Liver (tissue), 9 donors: ENCODE data around the gene RILP. TPM values are rescaled to one million over a fixed set of nuclear protein-coding genes. Genes with fewer than 3 reads are reported as not detected.

ENCODE experiments used
- DNase-seq: peaks from one replicate; pipeline ENCODE4 v3.0.0-alpha.2; 2017; ENCODE audit warnings: low spot score
- H3K27ac ChIP-seq, 2 donors: one replicate each; pipeline ENCODE4 v1.7.0; 2013; ENCODE audit warnings: inconsistent platforms in 2 of 2, low read length in 2 of 2, control low read depth in 1 of 2, low read depth in 1 of 2, mild to moderate bottlenecking in 1 of 2
- H3K27me3 ChIP-seq, 4 donors: one replicate each; pipeline versions ENCODE4 v1.6.1 to v1.7.0; 2013; ENCODE audit warnings: low read length in 3 of 4, inconsistent platforms in 1 of 4, mild to moderate bottlenecking in 1 of 4, moderate library complexity in 1 of 4; ENCODE audit not compliant: control insufficient read depth in 4 of 4, insufficient read depth in 4 of 4
- H3K36me3 ChIP-seq, 4 donors: one replicate each; pipeline versions ENCODE4 v1.6.1 to v1.7.0; 2013; ENCODE audit warnings: low read length in 3 of 4, mild to moderate bottlenecking in 3 of 4, low read depth in 1 of 4, moderate library complexity in 1 of 4; ENCODE audit not compliant: control insufficient read depth in 4 of 4, insufficient read depth in 3 of 4
- H3K4me1 ChIP-seq, 4 donors: one replicate each; pipeline versions ENCODE4 v1.6.1 to v1.7.0; 2013; ENCODE audit warnings: low read length in 3 of 4, mild to moderate bottlenecking in 3 of 4, moderate library complexity in 1 of 4; ENCODE audit not compliant: control insufficient read depth in 4 of 4, insufficient read depth in 4 of 4
- H3K4me3 ChIP-seq, 3 donors: one replicate each; pipeline versions ENCODE4 v1.6.1 to v1.7.0; 2013; ENCODE audit warnings: low read length in 3 of 3, control low read depth in 1 of 3, low read depth in 1 of 3, mild to moderate bottlenecking in 1 of 3
- H3K9ac ChIP-seq, 2 donors: one replicate each; pipeline ENCODE4 v1.7.0; 2013; ENCODE audit warnings: low read length in 2 of 2, mild to moderate bottlenecking in 2 of 2, moderate library complexity in 2 of 2, control low read depth in 1 of 2, low read depth in 1 of 2
- H3K9me3 ChIP-seq, 4 donors: one replicate each; pipeline versions ENCODE4 v1.6.1 to v1.7.0; 2013; ENCODE audit warnings: low read length in 3 of 4; ENCODE audit not compliant: control insufficient read depth in 4 of 4
- CTCF ChIP-seq: fragments of 150-350 bp; IDR thresholded peaks from 2 replicates; pipeline ENCODE4 v1.5.1; 2017; ENCODE audit warnings: improper control_type of control experiment, low read depth, low read length; ENCODE audit not compliant: missing input control
- EGR1 ChIP-seq, 2 donors: IDR thresholded peaks; 2 replicates each; pipeline ENCODE4 v1.6.1; 2016 to 2018; ENCODE audit warnings: antibody characterized with exemption in 2 of 2, low read depth in 2 of 2
- FOXA1 ChIP-seq: IDR thresholded peaks from 2 replicates; pipeline ENCODE4 v1.6.1; 2016; ENCODE audit warnings: antibody characterized with exemption
- FOXA2 ChIP-seq: IDR thresholded peaks from 2 replicates; pipeline ENCODE4 v1.6.1; 2016; ENCODE audit warnings: antibody characterized with exemption
- GABPA ChIP-seq, 2 donors: IDR thresholded peaks in 1 of 2; conservative IDR thresholded peaks in 1 of 2; 2 replicates each; pipeline ENCODE4 v1.6.1; 2016; ENCODE audit warnings: antibody characterized with exemption in 2 of 2, mild to moderate bottlenecking in 1 of 2, moderate library complexity in 1 of 2
- HNF4A ChIP-seq, 2 donors: conservative IDR thresholded peaks; 2 replicates each; pipeline ENCODE4 v1.6.1; 2016; ENCODE audit warnings: antibody characterized with exemption in 2 of 2, mild to moderate bottlenecking in 2 of 2
- HNF4G ChIP-seq: IDR thresholded peaks from 2 replicates; pipeline ENCODE4 v1.6.1; 2016; ENCODE audit warnings: antibody characterized with exemption
- JUND ChIP-seq, 2 donors: IDR thresholded peaks; 2 replicates each; pipeline ENCODE4 v1.6.1; 2016; ENCODE audit warnings: antibody characterized with exemption in 2 of 2
- NR2F2 ChIP-seq: IDR thresholded peaks from 2 replicates; pipeline ENCODE4 v1.6.1; 2016; ENCODE audit warnings: antibody characterized with exemption
- RAD21 ChIP-seq, 2 donors: IDR thresholded peaks; 2 replicates each; pipeline ENCODE4 v1.6.1; 2016; ENCODE audit warnings: antibody characterized with exemption in 2 of 2, mild to moderate bottlenecking in 2 of 2
- RXRA ChIP-seq, 2 donors: IDR thresholded peaks; 2 replicates each; pipeline ENCODE4 v1.6.1; 2017 to 2018; ENCODE audit warnings: antibody characterized with exemption in 2 of 2, mild to moderate bottlenecking in 1 of 2
- SP1 ChIP-seq: IDR thresholded peaks from 2 replicates; pipeline ENCODE4 v1.6.1; 2018; ENCODE audit warnings: antibody characterized with exemption, mild to moderate bottlenecking
- TAF1 ChIP-seq: conservative IDR thresholded peaks from 2 replicates; pipeline ENCODE4 v1.6.1; 2016; ENCODE audit warnings: antibody characterized with exemption, mild to moderate bottlenecking
- YY1 ChIP-seq: IDR thresholded peaks from 2 replicates; pipeline ENCODE4 v1.6.1; 2016; ENCODE audit warnings: antibody characterized with exemption, mild to moderate bottlenecking
- WGBS: extraction: QIAGEN DNeasy Blood & Tissue Kit; methylation state at CpG from one replicate; pipeline ENCODE4 v1.1.7; 2013; 5-methylcytosine and 5-hydroxymethylcytosine counted together
- polyA plus RNA-seq, 2 donors: library from polyadenylated mRNA; stranded (reverse) in 1 of 2; unstranded in 1 of 2; fragments of 200-250 nt in 1 of 2; fragments of >200 nt in 1 of 2; fragmentation: Nextera tagmentation in 1 of 2; extraction: Ambion mirVana in 1 of 2; gene quantifications; one replicate each; pipeline versions ENCODE4 v1.2.1 to v1.2.3, GENCODE V29; 2013 to 2015
- total RNA-seq, 2 donors: library from RNA; depleted of rRNA; stranded (reverse); fragments of >200 nt; gene quantifications; one replicate each; pipeline ENCODE4 v1.2.3, GENCODE V29; 2014
- TF ChIP-seq, protein P1 (sequence below): IDR thresholded peaks from 2 replicates; pipeline ENCODE4 v1.6.1; 2016; ENCODE audit warnings: antibody characterized with exemption
- TF ChIP-seq, protein P2 (sequence below): IDR thresholded peaks from 2 replicates; pipeline ENCODE4 v1.6.1; 2016; ENCODE audit warnings: antibody characterized with exemption
- TF ChIP-seq, protein P3 (sequence below): IDR thresholded peaks from 2 replicates; pipeline ENCODE4 v1.6.1; 2016; ENCODE audit warnings: antibody characterized with exemption
- TF ChIP-seq, protein P4 (sequence below): IDR thresholded peaks from 2 replicates; pipeline ENCODE4 v1.6.1; 2016; ENCODE audit warnings: antibody characterized with exemption, mild to moderate bottlenecking
- donor health status: healthy.
- donor health status: healthy.
- donor health status: healthy.
- donor health status: healthy.
- donor health status: healthy.

The RILP gene
- total and polyA plus RNA-seq, 4 donors = 7.9 to 47.4 (median 22.5) TPM

GRCh38 chr17:1643293-1643998 lies 6.2 kb downstream of the RILP start:
- Histone ChIP-seq H3K9ac (no peak overlapping the region), H3K27me3 (no peaks in the 10 kb centered on the region), H3K27ac (peak overlapping the region; percentile 69 to 72), H3K4me1 (peaks cover 8 to 42% (median 19%) of the 10 kb centered on the region in 4 donors), H3K9me3 (no peaks in the 10 kb centered on the region), H3K4me3 (peak overlapping the region in 2 of 3 donors; percentile 32 to 43), H3K36me3 (peaks cover 0 to 8% (median 5%) of the 10 kb centered on the region in 4 donors)
- 6% methylated on average over 90 of the region's 90 CpGs for WGBS
- no peak for DNase-seq
- TF ChIP-seq YY1 (no peak), NR2F2 (no peak), JUND (IDR thresholded peaks at IDR 0.05) (no peak), GABPA (IDR thresholded peaks at IDR 0.05 in 1 of 2, conservative IDR thresholded peaks at IDR 0.05 in 1 of 2) (no peak), RXRA (IDR thresholded peaks at IDR 0.05) (no peak), FOXA2 (no peak), TAF1 (no peak), CTCF (no peak), FOXA1 (no peak), HNF4A (conservative IDR thresholded peaks at IDR 0.05) (no peak), RAD21 (IDR thresholded peaks at IDR 0.05) (no peak)
- TF ChIP-seq, protein P1, sequence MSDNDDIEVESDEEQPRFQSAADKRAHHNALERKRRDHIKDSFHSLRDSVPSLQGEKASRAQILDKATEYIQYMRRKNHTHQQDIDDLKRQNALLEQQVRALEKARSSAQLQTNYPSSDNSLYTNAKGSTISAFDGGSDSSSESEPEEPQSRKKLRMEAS = no peak
- TF ChIP-seq, protein P2, sequence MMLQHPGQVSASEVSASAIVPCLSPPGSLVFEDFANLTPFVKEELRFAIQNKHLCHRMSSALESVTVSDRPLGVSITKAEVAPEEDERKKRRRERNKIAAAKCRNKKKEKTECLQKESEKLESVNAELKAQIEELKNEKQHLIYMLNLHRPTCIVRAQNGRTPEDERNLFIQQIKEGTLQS = no peak

- no peak for DNase-seq
- TF ChIP-seq YY1 = no peak
- no peak for TF ChIP-seq HNF4A (conservative IDR thresholded peaks at IDR 0.05)
- TF ChIP-seq CTCF = no peak
- TF ChIP-seq FOXA2 = no peak
- TF ChIP-seq SP1 = no peak
- TF ChIP-seq JUND (IDR thresholded peaks at IDR 0.05) = no peak
- TF ChIP-seq RXRA (IDR thresholded peaks at IDR 0.05) = no peak
- no peak for TF ChIP-seq NR2F2
- TF ChIP-seq, protein P3, sequence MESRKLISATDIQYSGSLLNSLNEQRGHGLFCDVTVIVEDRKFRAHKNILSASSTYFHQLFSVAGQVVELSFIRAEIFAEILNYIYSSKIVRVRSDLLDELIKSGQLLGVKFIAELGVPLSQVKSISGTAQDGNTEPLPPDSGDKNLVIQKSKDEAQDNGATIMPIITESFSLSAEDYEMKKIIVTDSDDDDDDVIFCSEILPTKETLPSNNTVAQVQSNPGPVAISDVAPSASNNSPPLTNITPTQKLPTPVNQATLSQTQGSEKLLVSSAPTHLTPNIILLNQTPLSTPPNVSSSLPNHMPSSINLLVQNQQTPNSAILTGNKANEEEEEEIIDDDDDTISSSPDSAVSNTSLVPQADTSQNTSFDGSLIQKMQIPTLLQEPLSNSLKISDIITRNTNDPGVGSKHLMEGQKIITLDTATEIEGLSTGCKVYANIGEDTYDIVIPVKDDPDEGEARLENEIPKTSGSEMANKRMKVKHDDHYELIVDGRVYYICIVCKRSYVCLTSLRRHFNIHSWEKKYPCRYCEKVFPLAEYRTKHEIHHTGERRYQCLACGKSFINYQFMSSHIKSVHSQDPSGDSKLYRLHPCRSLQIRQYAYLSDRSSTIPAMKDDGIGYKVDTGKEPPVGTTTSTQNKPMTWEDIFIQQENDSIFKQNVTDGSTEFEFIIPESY = no peak
- TF ChIP-seq, protein P4, sequence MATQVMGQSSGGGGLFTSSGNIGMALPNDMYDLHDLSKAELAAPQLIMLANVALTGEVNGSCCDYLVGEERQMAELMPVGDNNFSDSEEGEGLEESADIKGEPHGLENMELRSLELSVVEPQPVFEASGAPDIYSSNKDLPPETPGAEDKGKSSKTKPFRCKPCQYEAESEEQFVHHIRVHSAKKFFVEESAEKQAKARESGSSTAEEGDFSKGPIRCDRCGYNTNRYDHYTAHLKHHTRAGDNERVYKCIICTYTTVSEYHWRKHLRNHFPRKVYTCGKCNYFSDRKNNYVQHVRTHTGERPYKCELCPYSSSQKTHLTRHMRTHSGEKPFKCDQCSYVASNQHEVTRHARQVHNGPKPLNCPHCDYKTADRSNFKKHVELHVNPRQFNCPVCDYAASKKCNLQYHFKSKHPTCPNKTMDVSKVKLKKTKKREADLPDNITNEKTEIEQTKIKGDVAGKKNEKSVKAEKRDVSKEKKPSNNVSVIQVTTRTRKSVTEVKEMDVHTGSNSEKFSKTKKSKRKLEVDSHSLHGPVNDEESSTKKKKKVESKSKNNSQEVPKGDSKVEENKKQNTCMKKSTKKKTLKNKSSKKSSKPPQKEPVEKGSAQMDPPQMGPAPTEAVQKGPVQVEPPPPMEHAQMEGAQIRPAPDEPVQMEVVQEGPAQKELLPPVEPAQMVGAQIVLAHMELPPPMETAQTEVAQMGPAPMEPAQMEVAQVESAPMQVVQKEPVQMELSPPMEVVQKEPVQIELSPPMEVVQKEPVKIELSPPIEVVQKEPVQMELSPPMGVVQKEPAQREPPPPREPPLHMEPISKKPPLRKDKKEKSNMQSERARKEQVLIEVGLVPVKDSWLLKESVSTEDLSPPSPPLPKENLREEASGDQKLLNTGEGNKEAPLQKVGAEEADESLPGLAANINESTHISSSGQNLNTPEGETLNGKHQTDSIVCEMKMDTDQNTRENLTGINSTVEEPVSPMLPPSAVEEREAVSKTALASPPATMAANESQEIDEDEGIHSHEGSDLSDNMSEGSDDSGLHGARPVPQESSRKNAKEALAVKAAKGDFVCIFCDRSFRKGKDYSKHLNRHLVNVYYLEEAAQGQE = no peak
- TF ChIP-seq RAD21 (IDR thresholded peaks at IDR 0.05) = no peak
- TF ChIP-seq, protein P1 = no peak
- TF ChIP-seq EGR1 (IDR thresholded peaks at IDR 0.05; ENCODE audit: low read depth in 2 of 2) = no peak
- no peak for TF ChIP-seq TAF1
- TF ChIP-seq, protein P2 = no peak
- no peak for TF ChIP-seq FOXA1
- TF ChIP-seq GABPA (IDR thresholded peaks at IDR 0.05 in 1 of 2, conservative IDR thresholded peaks at IDR 0.05 in 1 of 2) = no peak
- TF ChIP-seq HNF4G = no peak
- Histone ChIP-seq H3K4me3 (no peak overlapping the region), H3K36me3 (peaks cover 3 to 11% (median 8%) of the 10 kb centered on the region in 4 donors), H3K9me3 (no peaks in the 10 kb centered on the region), H3K9ac (no peak overlapping the region), H3K27ac (no peak overlapping the region), H3K4me1 (peaks cover 5 to 22% (median 12%) of the 10 kb centered on the region in 4 donors), H3K27me3 (no peaks in the 10 kb centered on the region)
- WGBS = 88% methylated on average over 12 of the region's 12 CpGs
These were observed 8.6 kb downstream of the RILP start for GRCh38 chr17:1641065-1641403.
